ENCODE results near the gene SLC5A8.

The SLC5A8 gene

GRCh38 chr12:101209319-101210302 lies at the start of gene SLC5A8:
TSS of gene SLC5A8 (minus strand) at chr12:101210238. CDS start at chr12:101209848, 390 bp downstream.
- no peak for DNase-seq (ENCODE audit: low read depth)

- no peak for DNase-seq (ENCODE audit: low read depth)
Measured at GRCh38 chr12:101257357-101257756, 47.3 kb upstream of the SLC5A8 start.

- DNase-seq (ENCODE audit: low read depth): no peak
Measured at GRCh38 chr12:101256266-101256665, 46.2 kb upstream of the SLC5A8 start.

- DNase-seq (ENCODE audit: low read depth): no peak
Measured at GRCh38 chr12:101243616-101244015, 33.6 kb upstream of the SLC5A8 start.

- no peak for DNase-seq (ENCODE audit: low read depth)
Measured at GRCh38 chr12:101243074-101243473, 33.0 kb upstream of the SLC5A8 start.

- DNase-seq (ENCODE audit: low read depth): no peak
Measured at GRCh38 chr12:101238800-101239329, 28.8 kb upstream of the SLC5A8 start.

- DNase-seq (ENCODE audit: low read depth): no peak
Measured at GRCh38 chr12:101238306-101238705, 28.3 kb upstream of the SLC5A8 start.

GRCh38 chr12:101235686-101236085 lies 25.6 kb upstream of the SLC5A8 start:
- no peak for DNase-seq (ENCODE audit: low read depth)

- DNase-seq (ENCODE audit: low read depth): no peak
Measured at GRCh38 chr12:101231636-101232035, 21.6 kb upstream of the SLC5A8 start.

- peak; percentile 1 for DNase-seq (ENCODE audit: low read depth)
Measured at GRCh38 chr12:101230547-101230946, 20.5 kb upstream of the SLC5A8 start.

GRCh38 chr12:101229841-101230241 lies 19.8 kb upstream of the SLC5A8 start:
- no peak for DNase-seq (ENCODE audit: low read depth)

- DNase-seq (ENCODE audit: low read depth): no peak
Measured at GRCh38 chr12:101221301-101221700, 11.3 kb upstream of the SLC5A8 start.

GRCh38 chr12:101216810-101217209 lies 6.8 kb upstream of the SLC5A8 start:
- DNase-seq (ENCODE audit: low read depth): no peak

- no peak for DNase-seq (ENCODE audit: low read depth)
Measured at GRCh38 chr12:101207086-101207780, 2.8 kb downstream of the SLC5A8 start.

- no peak for DNase-seq (ENCODE audit: low read depth)
Measured at GRCh38 chr12:101204602-101205304, 5.3 kb downstream of the SLC5A8 start.

- DNase-seq (ENCODE audit: low read depth): no peak
Measured at GRCh38 chr12:101200824-101201223, 9.2 kb downstream of the SLC5A8 start.

- no peak for DNase-seq (ENCODE audit: low read depth)
Measured at GRCh38 chr12:101200145-101200544, 9.9 kb downstream of the SLC5A8 start.

GRCh38 chr12:101186291-101186690 lies 23.7 kb downstream of the SLC5A8 start:
- no peak for DNase-seq (ENCODE audit: low read depth)

- no peak for DNase-seq (ENCODE audit: low read depth)
Measured at GRCh38 chr12:101181776-101182175, 28.3 kb downstream of the SLC5A8 start.

- no peak for DNase-seq (ENCODE audit: low read depth)
Measured at GRCh38 chr12:101174541-101174940, 35.5 kb downstream of the SLC5A8 start.

- DNase-seq (ENCODE audit: low read depth): no peak
Measured at GRCh38 chr12:101173197-101173749, 36.8 kb downstream of the SLC5A8 start.

- no peak for DNase-seq (ENCODE audit: low read depth)
Measured at GRCh38 chr12:101172316-101172715, 37.7 kb downstream of the SLC5A8 start.
